K562 (cell line): ENCODE data around the gene CHAT. TPM values are rescaled to one million over a fixed set of nuclear protein-coding genes. Genes with fewer than 3 reads are reported as not detected.

Experiments
- CTCFL ChIP-seq: IDR thresholded peaks from 2 replicates; pipeline ENCODE4 v1.6.1; 2011; ENCODE audit warnings: borderline replicate concordance, low read depth, mild to moderate bottlenecking, moderate library complexity, low read length; ENCODE audit not compliant: insufficient read depth, poor library complexity, severe bottlenecking
- HMGN3 ChIP-seq: IDR thresholded peaks from 2 replicates; pipeline ENCODE4 v1.6.1; 2011; ENCODE audit warnings: borderline replicate concordance, low read depth, mild to moderate bottlenecking, mixed read lengths, low read length; ENCODE audit not compliant: insufficient read length; ENCODE audit errors: extremely low read depth
- KAT8 ChIP-seq: fragments of 450-650 bp; IDR thresholded peaks from 2 replicates; pipeline ENCODE4 v1.6.1; 2016; ENCODE audit warnings: low read depth, mild to moderate bottlenecking
- KHSRP ChIP-seq: fragments of 450-650 bp; IDR thresholded peaks from 2 replicates; pipeline ENCODE4 v1.6.1; 2017
- PBX2 ChIP-seq, 2 experiments: IDR thresholded peaks in 1 of 2; conservative IDR thresholded peaks in 1 of 2; 2 replicates each; pipeline ENCODE4 v1.6.1; 2016; ENCODE audit warnings: low read depth in 2 of 2, mild to moderate bottlenecking in 1 of 2, missing compliant biosample characterization in 1 of 2, missing genetic modification characterization in 1 of 2, moderate library complexity in 1 of 2
- TAL1 ChIP-seq: fragments of 450-650 bp; IDR thresholded peaks from 2 replicates; pipeline ENCODE4 v1.6.1; 2016; ENCODE audit warnings: mild to moderate bottlenecking
- TCF3 ChIP-seq: sonication (generic); formaldehyde crosslinking; IDR thresholded peaks from 2 replicates; pipeline ENCODE4 v1.4.0; 2020; ENCODE audit warnings: mild to moderate bottlenecking, missing genetic modification reagents
- polyA plus RNA-seq, 8 experiments: library from polyadenylated mRNA; depleted of rRNA in 4 of 8; stranded (reverse) in 5 of 8; unstranded in 3 of 8; fragments of >200 nt; fragmentation: Nextera tagmentation in 2 of 8; fragmentation: Illumina TruSeq in 1 of 8; extraction: Ambion mirVana in 2 of 8; extraction: Trizol in 1 of 8; gene quantifications; 2 replicates each; pipeline versions ENCODE4 v1.2.1 to v1.2.3, GENCODE V29; 2011 to 2014; ENCODE audit warnings: inconsistent platforms in 1 of 8, missing spikeins in 1 of 8
- total RNA-seq, 7 experiments: library from RNA; depleted of rRNA in 6 of 7; stranded (reverse); fragments of >200 nt in 6 of 7; fragmentation: Illumina TruSeq in 2 of 7; extraction: Trizol in 2 of 7; gene quantifications; 2 replicates each; pipeline versions ENCODE4 v1.2.1 to v1.2.3, GENCODE V29; 2011 to 2021; ENCODE audit warnings: low replicate concordance in 1 of 7
- TF ChIP-seq, protein P1 (sequence below): IDR thresholded peaks from 2 replicates; pipeline ENCODE4 v1.6.1; 2011; ENCODE audit not compliant: insufficient read length; ENCODE audit errors: extremely low read depth

Gene CHAT
- total and polyA plus RNA-seq, 9 of the 15 experiments (the other 6 are each of a cell fraction or from before 2014, with no cell fraction given) = not detected

DNA sequence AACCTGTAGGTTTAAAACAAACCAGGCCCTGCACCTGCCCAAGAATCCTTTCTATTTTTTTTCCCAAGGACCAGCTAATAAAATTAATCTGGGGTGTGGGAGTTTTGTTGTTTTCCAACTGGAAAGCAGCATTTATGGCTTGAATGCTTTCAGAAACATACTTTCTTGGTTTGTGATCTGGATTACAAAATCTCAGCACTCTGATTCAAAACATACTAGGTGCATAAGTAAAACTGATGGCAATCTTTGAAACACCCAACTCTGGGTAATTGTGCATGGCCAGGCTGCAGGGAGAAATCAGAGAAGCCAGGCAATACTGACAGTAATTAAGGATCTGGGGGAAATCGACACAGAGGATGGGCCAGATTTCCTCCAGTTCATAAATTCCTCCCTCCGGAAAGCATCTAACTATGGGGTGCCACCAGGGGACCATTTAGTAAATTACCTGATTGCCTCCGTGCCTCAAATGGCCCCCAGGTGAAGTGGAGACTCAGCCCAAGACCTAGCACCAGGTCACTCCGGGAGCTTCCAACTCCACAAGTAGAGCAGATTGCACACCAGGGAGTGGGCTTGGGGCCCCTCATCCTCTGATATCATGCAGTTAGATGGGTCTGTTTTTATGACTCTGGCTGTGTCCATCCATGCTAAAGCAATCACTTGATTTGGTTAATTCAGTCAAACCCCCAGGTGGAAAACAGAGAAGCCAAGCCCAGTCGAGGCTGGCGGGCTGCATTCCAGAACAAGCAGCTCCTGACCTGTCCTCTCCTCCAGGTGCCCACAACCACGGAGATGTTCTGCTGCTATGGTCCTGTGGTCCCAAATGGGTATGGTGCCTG, 50.4 kb downstream of the CHAT start (continued):
- TF ChIP-seq HMGN3 = no peak
- no peak for TF ChIP-seq TCF3
- TF ChIP-seq TAL1 = no peak
- TF ChIP-seq KHSRP = no peak
- TF ChIP-seq, protein P1, sequence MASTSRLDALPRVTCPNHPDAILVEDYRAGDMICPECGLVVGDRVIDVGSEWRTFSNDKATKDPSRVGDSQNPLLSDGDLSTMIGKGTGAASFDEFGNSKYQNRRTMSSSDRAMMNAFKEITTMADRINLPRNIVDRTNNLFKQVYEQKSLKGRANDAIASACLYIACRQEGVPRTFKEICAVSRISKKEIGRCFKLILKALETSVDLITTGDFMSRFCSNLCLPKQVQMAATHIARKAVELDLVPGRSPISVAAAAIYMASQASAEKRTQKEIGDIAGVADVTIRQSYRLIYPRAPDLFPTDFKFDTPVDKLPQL = no peak
- no peak for TF ChIP-seq CTCFL
- no peak for TF ChIP-seq PBX2 (CRISPR knock-in tag; IDR thresholded peaks at IDR 0.05; ENCODE audit: low read depth)
- TF ChIP-seq PBX2 (tag; conservative IDR thresholded peaks at IDR 0.05; ENCODE audit: low read depth) = no peak
- TF ChIP-seq KAT8 = no peak
